PFSK-1 (cell line): ENCODE results near the gene SLC6A17.

Experiments used
- POLR2AphosphoS5 ChIP-seq: IDR thresholded peaks from 2 replicates; pipeline ENCODE4 v1.6.1; 2012; ENCODE audit warnings: low read depth, mild to moderate bottlenecking, control low read depth, low read length, moderate library complexity
- TAF1 ChIP-seq: IDR thresholded peaks from 2 replicates; pipeline ENCODE4 v1.6.1; 2012; ENCODE audit warnings: low read length, control low read depth, borderline replicate concordance; ENCODE audit not compliant: insufficient read depth

DNA sequence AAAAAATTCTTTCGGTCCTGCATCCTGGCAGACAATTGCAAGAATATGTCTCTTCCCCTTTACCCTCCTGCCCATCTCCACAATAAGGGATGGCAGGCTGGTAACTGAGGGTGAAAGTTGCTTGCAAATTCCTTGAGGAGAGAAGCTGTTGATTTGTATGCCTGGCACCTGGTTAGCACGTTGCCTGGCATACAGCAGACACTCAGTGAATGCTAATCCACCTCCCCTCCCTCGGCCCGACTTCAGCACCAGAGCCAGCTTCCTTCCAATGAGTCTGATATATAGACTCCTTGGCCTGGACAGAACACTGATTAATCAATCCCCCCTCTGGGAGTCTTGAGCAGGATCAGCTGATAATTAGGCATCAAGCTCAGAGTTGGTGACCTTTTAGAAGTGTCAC is 99.0 kb downstream of the SLC6A17 start:
- no peak for TF ChIP-seq TAF1
- TF ChIP-seq POLR2AphosphoS5, result no peak
